ENCODE measurements around the gene UBE2V1. TPM values are rescaled to one million over a fixed set of nuclear protein-coding genes. Genes with fewer than 3 reads are reported as not detected.
"Not testable (repeated sequence)": the region's sequence is repeated elsewhere in the genome, so short reads cannot be mapped to it uniquely, and the experiment has no call there.

Gene UBE2V1
- polyA plus RNA-seq, 1 donor, result 112 TPM

- not testable (repeated sequence) for DNase-seq
These were observed 24.8 kb upstream of the UBE2V1 start for GRCh38 chr20:50137702-50138101.

GRCh38 chr20:50136822-50137599 lies 24.1 kb upstream of the UBE2V1 start:
- DNase-seq, result no peak

GRCh38 chr20:50135157-50135556 lies 22.2 kb upstream of the UBE2V1 start:
- DNase-seq, result not testable (repeated sequence)

- DNase-seq, result no peak
These were observed 20.7 kb upstream of the UBE2V1 start for GRCh38 chr20:50133474-50134217.

- no peak for DNase-seq
These were observed 20.1 kb upstream of the UBE2V1 start for GRCh38 chr20:50133041-50133440.

GRCh38 chr20:50130995-50131394 lies 18.0 kb upstream of the UBE2V1 start:
- no peak for DNase-seq

- DNase-seq, result no peak
These were observed 17.4 kb upstream of the UBE2V1 start for GRCh38 chr20:50130356-50130723.

- DNase-seq, result no peak
These were observed 16.9 kb upstream of the UBE2V1 start for GRCh38 chr20:50129662-50130355.

- DNase-seq, result no peak
These were observed 15.6 kb upstream of the UBE2V1 start for GRCh38 chr20:50128520-50128905.

- DNase-seq, result no peak
These were observed 14.9 kb upstream of the UBE2V1 start for GRCh38 chr20:50127587-50128519.

- DNase-seq, result no peak
These were observed 13.7 kb upstream of the UBE2V1 start for GRCh38 chr20:50126662-50127061.

GRCh38 chr20:50125279-50125678 lies 12.3 kb upstream of the UBE2V1 start:
- DNase-seq, result no peak

GRCh38 chr20:50124496-50124895 lies 11.5 kb upstream of the UBE2V1 start:
- DNase-seq, result no peak

GRCh38 chr20:50123418-50123817 lies 10.5 kb upstream of the UBE2V1 start:
- no peak for DNase-seq

GRCh38 chr20:50122763-50123162 lies 9.8 kb upstream of the UBE2V1 start:
- no peak for DNase-seq

- DNase-seq, result no peak
These were observed 8.9 kb upstream of the UBE2V1 start for GRCh38 chr20:50121858-50122271.

- DNase-seq, result peak; percentile 37
These were observed 8.2 kb upstream of the UBE2V1 start for GRCh38 chr20:50120935-50121693.

GRCh38 chr20:50118203-50118602 lies 5.3 kb upstream of the UBE2V1 start:
- DNase-seq, result no peak

- DNase-seq, result no peak
These were observed 3.5 kb upstream of the UBE2V1 start for GRCh38 chr20:50116368-50116999.

GRCh38 chr20:50115591-50116367 lies 2.8 kb upstream of the UBE2V1 start:
- DNase-seq, result peak; percentile 98

All from hindlimb muscle (tissue), 1 donor.